NCI-H2081 treated with DMSO at 0.1 percent for 48 hours (cell line): Measurements from ENCODE around the gene IFT27.

ENCODE experiments used
- DNase-seq: peaks from one replicate; lab custom pipeline; 2025; lab: John Stamatoyannopoulos, UW

Gene IFT27

DNA sequence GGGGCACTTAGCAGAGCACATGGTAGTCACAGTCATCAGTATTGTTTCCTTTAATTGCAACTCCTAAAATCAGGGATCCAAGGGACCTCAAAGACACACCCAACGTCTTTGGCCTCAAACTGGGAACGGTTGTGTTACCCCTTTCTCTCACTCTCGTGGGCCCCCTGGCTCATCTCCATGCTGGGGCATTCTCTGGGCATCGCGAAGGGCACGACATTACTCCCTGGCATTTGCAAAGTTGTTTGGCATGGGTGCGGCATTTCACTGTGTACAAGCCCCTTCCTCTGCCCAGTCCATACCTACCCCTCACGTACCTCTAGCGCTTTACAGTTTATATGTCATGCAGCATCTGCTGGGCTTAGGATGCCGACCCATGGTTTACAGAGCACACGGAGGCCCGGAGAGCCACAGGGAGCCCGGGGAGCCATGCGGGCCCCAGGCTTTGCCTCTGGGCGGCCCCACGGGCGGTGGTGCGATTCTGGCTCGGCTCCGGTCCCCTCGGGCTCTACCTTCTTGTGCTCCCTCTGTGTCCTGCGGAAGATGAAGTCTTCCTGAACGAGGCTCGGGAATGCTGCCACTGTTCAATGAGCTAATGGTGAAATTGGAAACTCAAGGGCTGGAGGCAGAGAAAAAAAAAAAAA is 50.4 kb downstream of the IFT27 start:
- DNase-seq: no peak

GRCh38 chr22:36724836-36725235 is 51.1 kb downstream of the IFT27 start:
- no peak for DNase-seq

DNA sequence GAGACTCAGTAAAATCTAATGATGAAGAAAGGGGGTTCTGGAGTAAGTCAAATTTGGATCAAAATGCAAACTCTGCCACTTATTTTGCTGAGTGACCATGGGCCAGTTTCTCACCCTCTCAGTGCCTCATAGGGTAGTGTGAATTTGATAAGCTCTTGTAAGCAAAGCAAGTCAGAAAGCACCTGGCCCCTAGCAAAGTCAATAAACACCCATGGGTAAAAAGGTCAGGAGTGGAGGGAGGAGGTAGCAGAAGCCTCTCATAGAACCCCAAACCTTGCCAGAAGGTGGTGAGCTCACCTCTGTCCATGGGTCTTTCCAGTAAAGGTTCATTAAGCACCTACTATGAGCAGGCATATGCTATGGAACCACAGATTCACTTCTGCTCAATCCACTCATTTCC is 53.9 kb downstream of the IFT27 start:
- no peak for DNase-seq

DNA sequence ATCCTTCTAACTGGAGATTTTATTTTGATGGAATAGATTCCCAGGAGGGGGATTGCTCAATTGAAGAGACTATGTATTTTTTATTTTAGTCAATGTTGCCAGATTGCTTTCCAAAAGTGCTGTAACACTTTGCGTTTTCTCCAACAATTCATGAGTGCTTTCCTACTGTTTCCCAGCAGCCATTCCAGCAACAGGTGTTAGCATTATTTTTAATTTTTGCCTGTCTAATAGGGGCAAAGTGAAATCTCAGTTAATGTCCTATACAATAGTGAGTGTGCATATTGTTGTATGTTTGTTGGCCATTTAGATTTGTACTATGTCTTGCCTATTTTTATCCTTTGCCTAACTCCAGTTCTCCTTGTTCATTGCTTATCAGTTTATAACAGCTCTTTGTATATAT is 60.3 kb downstream of the IFT27 start:
- no peak for DNase-seq

- DNase-seq: no peak
These were observed 61.8 kb downstream of the IFT27 start for GRCh38 chr22:36714110-36714509.

DNA sequence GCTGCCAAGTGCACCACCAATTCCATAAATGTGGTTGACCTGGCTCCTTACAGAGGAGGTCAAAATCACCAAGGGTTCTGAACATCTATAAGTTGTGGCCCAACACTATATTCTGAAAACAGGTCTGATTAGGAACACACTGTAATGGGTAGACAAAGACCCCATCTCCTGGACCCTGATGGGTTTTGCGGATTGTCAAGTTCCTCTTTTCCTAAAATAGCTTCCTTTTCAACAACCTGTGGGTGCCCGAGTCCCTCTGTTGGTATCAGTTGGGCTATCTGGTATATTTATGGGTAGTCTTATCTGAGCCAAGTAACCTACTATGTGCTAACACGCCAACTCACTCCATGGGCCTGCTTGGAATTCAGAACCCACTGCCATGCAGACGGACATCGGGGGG is 62.5 kb downstream of the IFT27 start:
- no peak for DNase-seq
